Mesendoderm (in vitro differentiated cells): ENCODE data around the gene CNTN5.

ENCODE experiments used
- DNase-seq: peaks from one replicate; pipeline ENCODE4 v3.0.0; 2013
- H2AK5ac ChIP-seq: 2 replicates; pipeline ENCODE4 v1.6.1; 2013; ENCODE audit warnings: low read length, inconsistent platforms
- H2BK120ac ChIP-seq: 2 replicates; pipeline ENCODE4 v1.6.1; 2013; ENCODE audit warnings: low read depth, mild to moderate bottlenecking, low read length, moderate library complexity, mixed read lengths
- H2BK15ac ChIP-seq: replicated peaks from 2 replicates; pipeline ENCODE4 v1.6.1; 2013; ENCODE audit warnings: low read depth, mild to moderate bottlenecking, moderate library complexity
- H2BK5ac ChIP-seq: 2 replicates; pipeline ENCODE4 v1.6.1; 2013; ENCODE audit warnings: low read length, inconsistent platforms
- H3K18ac ChIP-seq: 2 replicates; pipeline ENCODE4 v1.6.1; 2013; ENCODE audit warnings: mild to moderate bottlenecking, low read length, mixed read lengths
- H3K23ac ChIP-seq: one replicate; pipeline ENCODE4 v1.6.1; 2013; ENCODE audit warnings: low read length
- H3K27ac ChIP-seq: 2 replicates; pipeline ENCODE4 v1.5.1; 2013; ENCODE audit warnings: low read depth, mild to moderate bottlenecking, inconsistent platforms, low read length, moderate library complexity
- H3K27me3 ChIP-seq: 2 replicates; pipeline ENCODE4 v1.6.1; 2013; ENCODE audit warnings: low read length, control low read depth, mild to moderate bottlenecking, inconsistent platforms; ENCODE audit not compliant: insufficient read depth, poor library complexity
- H3K36me3 ChIP-seq: 2 replicates; pipeline ENCODE4 v1.6.1; 2013; ENCODE audit warnings: low read length, inconsistent platforms; ENCODE audit not compliant: control insufficient read depth, insufficient read depth
- H3K4ac ChIP-seq: one replicate; pipeline ENCODE4 v1.6.1; 2013; ENCODE audit warnings: low read depth, mild to moderate bottlenecking, low read length, moderate library complexity
- H3K4me1 ChIP-seq: 2 replicates; pipeline ENCODE4 v1.6.1; 2013; ENCODE audit warnings: low read depth, low read length, inconsistent platforms; ENCODE audit not compliant: control insufficient read depth
- H3K4me2 ChIP-seq: 2 replicates; pipeline ENCODE4 v1.6.1; 2013; ENCODE audit warnings: low read length
- H3K4me3 ChIP-seq: 2 replicates; pipeline ENCODE4 v1.5.1; 2013; ENCODE audit warnings: mild to moderate bottlenecking, low read length
- H3K56ac ChIP-seq: one replicate; pipeline ENCODE4 v1.6.1; 2013; ENCODE audit warnings: low read length
- H3K79me1 ChIP-seq: 2 replicates; pipeline ENCODE4 v1.6.1; 2013; ENCODE audit warnings: low read length, inconsistent platforms
- H3K79me2 ChIP-seq: 2 replicates; pipeline ENCODE4 v1.6.1; 2013; ENCODE audit warnings: mild to moderate bottlenecking, low read length; ENCODE audit not compliant: control insufficient read depth, insufficient read depth
- H3K9ac ChIP-seq: 2 replicates; pipeline ENCODE4 v1.6.1; 2013; ENCODE audit warnings: low read length, inconsistent platforms
- H4K5ac ChIP-seq: one replicate; pipeline ENCODE4 v1.6.1; 2013; ENCODE audit warnings: low read length
- H4K8ac ChIP-seq: one replicate; pipeline ENCODE4 v1.6.1; 2013; ENCODE audit warnings: low read depth, mild to moderate bottlenecking, control low read depth, low read length, moderate library complexity
- WGBS: extraction: QIAGEN DNeasy Blood & Tissue Kit; methylation state at CpG from one replicate; pipeline ENCODE4 v1.1.7; 2013; ENCODE audit warnings: low lambda C conversion rate, missing lambda C conversion rate; ENCODE audit not compliant: insufficient coverage; ENCODE audit errors: extremely low coverage; 5-methylcytosine and 5-hydroxymethylcytosine counted together

The CNTN5 gene

DNA sequence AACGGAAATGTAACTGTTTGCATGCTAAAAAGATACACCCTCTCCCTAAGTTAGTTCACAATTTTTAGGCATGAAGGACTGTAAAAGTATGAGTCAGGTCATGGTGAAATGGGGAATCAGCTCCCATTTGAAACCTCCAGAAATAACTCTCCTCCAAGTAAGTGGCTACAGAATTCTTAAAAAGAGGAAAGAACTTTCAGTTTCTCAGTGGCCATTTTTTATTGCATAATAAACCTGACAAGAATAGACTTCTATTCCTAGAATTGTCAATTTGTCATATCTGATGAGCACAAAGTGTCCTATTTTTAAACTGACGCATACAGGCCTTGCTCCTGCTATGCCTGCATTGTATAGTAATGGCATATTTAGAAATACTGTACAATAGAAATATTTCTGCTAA, 612.2 kb downstream of the CNTN5 start:
- DNase-seq: no peak
- H3K4ac ChIP-seq: no peak overlapping the region
- no peaks in the 10 kb centered on the region for H3K4me1 ChIP-seq
- H3K18ac ChIP-seq: no peak overlapping the region
- no peaks in the 10 kb centered on the region for H3K27me3 ChIP-seq
- H3K79me2 ChIP-seq: no peaks in the 10 kb centered on the region
- no peak overlapping the region for H2BK5ac ChIP-seq
- H2BK120ac ChIP-seq: no peak overlapping the region
- H3K4me3 ChIP-seq: no peak overlapping the region
- H4K8ac ChIP-seq: no peak overlapping the region
- no peaks in the 10 kb centered on the region for H3K79me1 ChIP-seq
- H2BK15ac ChIP-seq: no peak overlapping the region
- no CpG with 5 or more reads among the region's 2 CpGs for WGBS
- no peak overlapping the region for H3K56ac ChIP-seq
- H3K36me3 ChIP-seq: no peaks in the 10 kb centered on the region
- no peak overlapping the region for H3K9ac ChIP-seq
- H3K23ac ChIP-seq: no peak overlapping the region
- H3K4me2 ChIP-seq: no peak overlapping the region
- no peak overlapping the region for H4K5ac ChIP-seq
- H3K27ac ChIP-seq: no peak overlapping the region
- no peak overlapping the region for H2AK5ac ChIP-seq

DNA sequence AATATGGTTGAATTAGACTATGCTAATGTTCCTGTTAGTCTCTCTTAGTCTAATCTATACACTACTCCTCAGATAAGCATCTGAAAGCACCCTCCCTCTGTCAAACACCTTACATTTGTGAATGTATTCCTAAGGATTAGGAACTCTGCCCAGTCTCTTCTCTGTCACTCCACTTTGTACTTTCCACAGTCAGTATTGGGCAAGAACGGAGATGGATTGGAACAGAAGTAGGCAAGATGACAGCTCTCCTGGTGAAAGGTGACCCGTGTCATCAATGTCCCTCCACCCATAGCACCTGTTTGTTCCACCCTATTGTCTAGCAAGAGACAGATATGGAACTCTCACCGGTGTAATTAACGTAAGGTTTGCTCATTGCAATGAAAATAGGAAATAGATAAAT, 613.8 kb downstream of the CNTN5 start:
- Histone ChIP-seq H3K4me1 (no peaks in the 10 kb centered on the region), H3K4ac (no peak overlapping the region), H3K18ac (no peak overlapping the region), H3K79me2 (no peaks in the 10 kb centered on the region), H3K9ac (no peak overlapping the region), H2BK120ac (no peak overlapping the region), H2AK5ac (no peak overlapping the region), H3K56ac (no peak overlapping the region), H3K4me3 (no peak overlapping the region), H2BK5ac (no peak overlapping the region), H3K4me2 (no peak overlapping the region), H4K8ac (no peak overlapping the region), H4K5ac (no peak overlapping the region), H3K27ac (no peak overlapping the region), H3K36me3 (no peaks in the 10 kb centered on the region), H3K23ac (no peak overlapping the region), H3K27me3 (no peaks in the 10 kb centered on the region), H3K79me1 (no peaks in the 10 kb centered on the region), H2BK15ac (no peak overlapping the region)
- WGBS: no CpG with 5 or more reads among the region's 4 CpGs
- DNase-seq: no peak

- H3K79me2 ChIP-seq: no peaks in the 10 kb centered on the region
- no peak overlapping the region for H2BK15ac ChIP-seq
- H3K4ac ChIP-seq: no peak overlapping the region
- DNase-seq: no peak
- H3K4me3 ChIP-seq: no peak overlapping the region
- no peak overlapping the region for H3K56ac ChIP-seq
- H2AK5ac ChIP-seq: no peak overlapping the region
- no peaks in the 10 kb centered on the region for H3K27me3 ChIP-seq
- H3K4me1 ChIP-seq: no peaks in the 10 kb centered on the region
- WGBS: no CpG with 5 or more reads among the region's 5 CpGs
- no peak overlapping the region for H2BK5ac ChIP-seq
- no peaks in the 10 kb centered on the region for H3K79me1 ChIP-seq
- H3K23ac ChIP-seq: no peak overlapping the region
- no peak overlapping the region for H3K4me2 ChIP-seq
- no peaks in the 10 kb centered on the region for H3K36me3 ChIP-seq
- H3K9ac ChIP-seq: no peak overlapping the region
- no peak overlapping the region for H4K5ac ChIP-seq
- H4K8ac ChIP-seq: no peak overlapping the region
- no peak overlapping the region for H3K27ac ChIP-seq
- H2BK120ac ChIP-seq: no peak overlapping the region
- H3K18ac ChIP-seq: no peak overlapping the region
Observed at GRCh38 chr11:99638073-99638553, 617.4 kb downstream of the CNTN5 start.

DNA sequence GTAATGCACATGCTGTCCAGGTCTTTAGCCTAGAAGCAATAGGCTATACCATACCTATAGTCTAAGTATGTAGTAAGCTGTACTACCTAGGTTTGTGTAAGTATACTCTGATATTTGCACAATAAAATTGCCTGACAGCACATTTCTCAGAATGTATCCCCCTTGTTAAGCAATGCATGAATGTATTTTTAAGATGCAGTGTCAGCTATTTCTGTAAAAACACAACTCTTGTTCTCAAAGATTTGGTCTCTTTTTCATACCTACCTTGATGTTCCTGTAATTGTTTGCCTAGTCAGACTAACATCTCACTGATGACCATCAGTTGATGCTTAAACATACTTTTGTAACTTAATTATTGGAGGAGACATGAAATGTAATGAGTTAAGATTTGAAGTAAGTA, 619.9 kb downstream of the CNTN5 start:
- Histone ChIP-seq H3K27ac (no peak overlapping the region), H3K18ac (no peak overlapping the region)

DNA sequence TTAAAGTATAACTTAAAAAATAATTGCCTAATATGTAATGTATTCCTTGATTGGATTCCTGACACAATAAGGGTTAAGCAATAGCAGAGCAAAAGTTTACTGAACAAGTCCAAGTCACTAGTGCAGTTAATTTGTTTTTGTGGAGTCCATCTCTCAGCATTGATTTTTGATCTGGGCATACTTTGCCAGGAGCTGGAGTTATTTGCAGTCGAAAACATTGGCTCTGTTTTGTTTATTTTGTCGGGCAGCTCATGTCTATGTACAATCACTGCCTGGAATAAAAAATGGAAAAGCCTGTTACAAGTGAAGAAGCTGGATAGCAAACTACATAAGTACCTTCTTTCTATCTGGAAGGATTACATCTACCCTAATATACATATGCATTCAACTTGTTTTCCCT, 625.2 kb downstream of the CNTN5 start:
- H3K79me1 ChIP-seq: no peaks in the 10 kb centered on the region
- H3K23ac ChIP-seq: no peak overlapping the region
- no peak overlapping the region for H2BK5ac ChIP-seq
- H3K4me1 ChIP-seq: no peaks in the 10 kb centered on the region
- H3K36me3 ChIP-seq: no peaks in the 10 kb centered on the region
- no peak overlapping the region for H4K8ac ChIP-seq
- H2BK120ac ChIP-seq: no peak overlapping the region
- no peak overlapping the region for H3K18ac ChIP-seq
- WGBS: no CpG with 5 or more reads among the region's 2 CpGs
- no peak overlapping the region for H3K9ac ChIP-seq
- H3K4me3 ChIP-seq: no peak overlapping the region
- H3K4me2 ChIP-seq: no peak overlapping the region
- no peak overlapping the region for H3K4ac ChIP-seq
- DNase-seq: no peak
- H3K79me2 ChIP-seq: no peaks in the 10 kb centered on the region
- H2AK5ac ChIP-seq: no peak overlapping the region
- no peak overlapping the region for H3K27ac ChIP-seq
- no peak overlapping the region for H4K5ac ChIP-seq
- H3K27me3 ChIP-seq: no peaks in the 10 kb centered on the region
- H3K56ac ChIP-seq: no peak overlapping the region
- no peak overlapping the region for H2BK15ac ChIP-seq

More for the DNA sequence above, 619.9 kb downstream of the CNTN5 start:
- Histone ChIP-seq H4K5ac (no peak overlapping the region), H3K4ac (no peak overlapping the region), H2BK120ac (no peak overlapping the region), H3K79me1 (no peaks in the 10 kb centered on the region), H3K79me2 (no peaks in the 10 kb centered on the region), H2BK15ac (no peak overlapping the region), H3K27me3 (no peaks in the 10 kb centered on the region), H2BK5ac (no peak overlapping the region), H3K4me3 (no peak overlapping the region), H4K8ac (no peak overlapping the region), H3K23ac (no peak overlapping the region), H3K4me1 (no peaks in the 10 kb centered on the region), H3K36me3 (no peaks in the 10 kb centered on the region), H3K56ac (no peak overlapping the region), H3K9ac (no peak overlapping the region), H3K4me2 (no peak overlapping the region), H2AK5ac (no peak overlapping the region)
- no peak for DNase-seq

DNA sequence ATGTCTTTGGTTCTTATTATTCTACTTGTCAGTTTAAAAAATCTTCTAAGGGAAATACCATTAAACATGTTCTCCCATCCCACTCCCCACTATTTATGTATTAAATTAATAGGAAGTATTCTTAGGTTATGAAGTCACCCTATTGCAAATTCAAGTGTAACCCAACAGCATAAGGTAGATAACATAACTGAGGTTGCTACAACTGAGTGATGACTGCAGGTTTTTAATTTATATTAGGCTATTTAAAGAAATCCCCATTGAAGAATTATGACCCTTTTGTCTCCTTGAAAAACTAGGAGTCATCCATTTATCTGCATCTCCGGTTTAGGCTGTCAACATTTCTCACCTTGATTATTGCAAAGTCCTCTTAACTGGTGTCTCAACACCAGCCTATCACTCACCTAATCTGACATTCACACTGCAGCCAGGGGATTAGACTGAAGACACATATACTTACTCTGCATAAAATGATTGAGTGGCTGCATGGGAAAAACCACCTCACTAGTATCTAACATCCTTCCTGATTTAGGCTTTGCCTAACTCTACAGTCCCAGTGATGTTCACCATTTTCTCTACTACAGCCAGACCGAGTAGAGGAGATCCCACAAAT, 649.4 kb downstream of the CNTN5 start:
- Histone ChIP-seq H4K5ac (no peak overlapping the region), H3K27ac (no peak overlapping the region), H4K8ac (no peak overlapping the region), H3K23ac (no peak overlapping the region), H2BK5ac (no peak overlapping the region), H2BK120ac (no peak overlapping the region), H3K79me1 (no peaks in the 10 kb centered on the region), H3K4me2 (no peak overlapping the region), H2AK5ac (no peak overlapping the region), H3K9ac (no peak overlapping the region), H3K4me1 (no peaks in the 10 kb centered on the region), H3K36me3 (no peaks in the 10 kb centered on the region), H2BK15ac (no peak overlapping the region), H3K27me3 (no peaks in the 10 kb centered on the region), H3K18ac (no peak overlapping the region), H3K56ac (no peak overlapping the region), H3K4ac (no peak overlapping the region), H3K79me2 (no peaks in the 10 kb centered on the region), H3K4me3 (no peak overlapping the region)
- WGBS: no CpG with 5 or more reads among the region's 2 CpGs
- DNase-seq: peak; percentile 16
